Posterior cingulate gyrus (tissue), 11 donors: ENCODE data around the gene RSRC1.
"Not testable (repeated sequence)": the region's sequence is repeated elsewhere in the genome, so short reads cannot be mapped to it uniquely, and the experiment has no call there.

ENCODE experiments used
- DNase-seq, 10 donors: peaks; one replicate each; pipeline versions ENCODE4 v3.0.0 to v3.0.0-alpha.2; 2020 to 2021; ENCODE audit warnings: mixed read lengths in 3 of 10
- intact Hi-C: fragments of 100-400 bp; cut with DNase I; formaldehyde crosslinking; loops from one replicate; pipeline ENCODE4 v1.15.1; 2023

The RSRC1 gene, protein sequence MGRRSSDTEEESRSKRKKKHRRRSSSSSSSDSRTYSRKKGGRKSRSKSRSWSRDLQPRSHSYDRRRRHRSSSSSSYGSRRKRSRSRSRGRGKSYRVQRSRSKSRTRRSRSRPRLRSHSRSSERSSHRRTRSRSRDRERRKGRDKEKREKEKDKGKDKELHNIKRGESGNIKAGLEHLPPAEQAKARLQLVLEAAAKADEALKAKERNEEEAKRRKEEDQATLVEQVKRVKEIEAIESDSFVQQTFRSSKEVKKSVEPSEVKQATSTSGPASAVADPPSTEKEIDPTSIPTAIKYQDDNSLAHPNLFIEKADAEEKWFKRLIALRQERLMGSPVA

DNA sequence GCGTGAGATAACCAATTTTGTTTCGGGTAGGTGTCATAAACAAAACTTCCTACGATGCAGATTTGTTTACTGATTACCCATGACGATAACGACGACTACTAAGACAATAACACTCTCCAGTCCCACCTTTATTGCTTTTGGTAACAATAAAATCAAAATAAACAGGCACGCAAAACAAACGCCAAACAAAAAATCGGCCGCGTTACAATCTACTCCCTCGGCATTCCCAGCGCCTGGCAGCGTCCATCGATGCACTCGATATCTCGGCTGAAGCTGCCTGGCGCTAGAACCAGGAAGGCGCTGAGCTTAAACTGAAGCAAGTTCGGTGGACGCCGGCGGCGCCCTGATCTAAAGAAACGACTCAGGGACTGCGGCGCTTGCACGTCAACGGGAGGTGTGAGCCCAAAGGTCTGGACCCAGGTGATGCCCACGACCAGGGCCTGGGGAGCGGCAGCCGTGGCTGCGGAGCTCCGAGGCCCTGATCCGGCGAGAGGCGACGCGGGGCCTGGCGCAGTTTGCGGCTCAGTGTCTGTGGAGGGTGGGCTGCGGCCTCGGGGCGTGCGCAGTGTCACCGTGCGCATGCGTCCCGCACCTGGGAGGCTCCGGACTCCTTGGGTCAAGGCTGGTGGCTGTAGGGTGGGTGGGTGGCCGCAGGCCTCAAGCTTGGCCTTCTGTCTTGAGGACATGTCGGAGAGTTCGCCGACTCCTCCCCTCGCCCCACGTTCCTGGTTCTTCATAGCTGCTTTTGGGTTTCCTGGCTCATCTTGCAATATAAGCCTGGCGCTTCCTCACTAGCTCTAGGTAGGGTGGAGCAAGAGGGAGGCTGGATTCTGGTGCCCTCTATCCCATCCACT, at the start of gene RSRC1:
RSRC1 (plus strand) TSS at position 286 of the 854 bp plus-strand sequence. CDS start 12,016 bp downstream, outside the sequence.
- intact Hi-C loops = no loop called here

DNA sequence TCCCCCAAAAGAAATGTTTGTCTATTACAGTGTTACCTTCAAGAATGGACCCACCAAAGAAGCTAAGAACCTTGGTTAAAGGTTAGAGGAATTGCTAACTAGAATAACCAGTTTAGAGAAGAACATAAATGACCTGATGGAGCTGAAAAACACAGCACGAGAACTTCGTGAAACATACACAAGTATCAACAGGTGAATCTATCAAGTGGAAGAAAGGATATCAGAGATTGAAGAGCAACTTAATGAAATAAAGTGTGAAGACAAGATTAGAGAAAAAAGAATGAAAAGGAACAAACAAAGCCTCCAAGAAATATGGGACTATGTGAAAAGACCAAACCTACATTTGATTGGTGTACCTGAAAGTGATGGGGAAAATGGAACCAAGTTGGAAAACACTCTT, 44.3 kb upstream of the RSRC1 start:
- DNase-seq, intact Hi-C loops: not testable (repeated sequence)

More for the DNA sequence above, at the start of gene RSRC1:
- peak; percentile 73 to 98 (median 81) for DNase-seq

DNA sequence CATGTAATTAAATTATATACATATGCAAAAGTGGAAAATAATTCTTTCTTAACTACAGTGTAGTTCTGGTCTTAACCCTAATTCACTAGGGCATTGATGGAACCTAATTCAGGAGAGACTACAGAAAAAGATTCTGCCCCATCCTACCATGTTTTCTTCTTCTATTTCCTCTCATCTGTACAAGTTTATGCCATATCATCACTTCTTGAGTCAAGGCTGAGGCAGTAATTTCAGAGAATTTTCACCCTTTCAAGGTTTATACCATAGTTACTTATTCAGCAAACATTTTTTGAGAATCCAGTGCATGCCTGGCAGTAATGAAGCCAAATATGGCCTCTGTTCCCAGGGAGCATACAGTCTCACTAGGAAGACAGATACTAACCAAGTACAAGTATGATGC, 37.1 kb upstream of the RSRC1 start:
- DNase-seq = no peak
- intact Hi-C loops = no loop called here

DNA sequence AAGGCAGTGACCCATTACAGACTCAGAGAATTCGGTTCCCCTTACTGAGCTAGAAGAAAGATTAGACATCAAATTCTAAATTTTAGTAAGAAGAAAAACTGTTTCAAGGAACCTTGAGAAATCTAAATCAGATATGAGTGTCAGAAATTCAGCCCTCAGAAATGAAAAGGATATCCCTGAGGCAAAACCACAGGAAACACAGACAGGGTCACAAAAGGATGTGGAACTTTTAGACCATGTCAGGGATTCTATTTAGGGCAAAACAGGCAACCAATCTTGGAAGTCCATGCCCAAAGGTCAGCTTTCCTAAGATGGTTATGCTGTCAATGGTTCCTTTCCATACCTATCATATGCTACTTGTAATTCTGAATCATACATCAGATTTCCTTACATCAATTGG, 35.3 kb upstream of the RSRC1 start:
- intact Hi-C loops = no loop called here

DNA sequence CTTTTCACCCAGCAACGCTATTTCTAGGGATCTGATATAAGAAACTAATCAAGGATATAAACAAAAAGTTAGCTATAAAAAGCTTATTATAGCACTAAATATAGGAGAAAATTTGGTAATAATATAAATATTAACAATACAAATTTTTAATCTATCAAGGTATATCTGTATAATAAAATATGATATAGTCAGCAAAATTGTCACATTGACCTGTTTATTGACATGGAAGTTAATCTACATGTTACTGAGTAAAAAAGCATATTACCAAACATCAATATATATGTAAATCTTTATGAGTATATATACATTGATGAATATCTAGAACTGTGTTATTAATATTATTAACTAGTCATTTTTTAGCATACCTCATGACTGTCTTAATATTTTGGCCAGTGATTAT, 30.3 kb upstream of the RSRC1 start:
- intact Hi-C loops = no loop called here

More for the DNA sequence above, 35.3 kb upstream of the RSRC1 start:
- DNase-seq = no peak

DNA sequence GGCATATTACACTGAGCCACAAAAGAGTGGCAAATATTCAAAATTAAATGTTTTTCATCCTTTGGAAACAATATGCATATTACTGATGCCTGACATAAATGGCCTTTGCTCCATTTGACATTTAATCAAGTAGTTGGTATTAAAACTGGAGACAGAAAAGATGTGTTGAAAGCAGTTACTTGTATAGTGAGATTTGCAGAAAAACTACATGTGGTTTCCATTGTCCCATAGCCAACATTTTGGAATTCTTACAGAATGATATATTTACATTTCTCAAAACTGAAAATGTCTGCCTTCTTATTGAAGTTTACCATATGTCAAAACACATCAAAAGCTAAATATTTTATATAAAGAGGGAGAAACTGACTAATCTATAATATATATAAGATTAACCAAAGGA, 25.2 kb upstream of the RSRC1 start:
- intact Hi-C loops = no loop called here
- DNase-seq = no peak

More for the DNA sequence above, 30.3 kb upstream of the RSRC1 start:
- no peak for DNase-seq

DNA sequence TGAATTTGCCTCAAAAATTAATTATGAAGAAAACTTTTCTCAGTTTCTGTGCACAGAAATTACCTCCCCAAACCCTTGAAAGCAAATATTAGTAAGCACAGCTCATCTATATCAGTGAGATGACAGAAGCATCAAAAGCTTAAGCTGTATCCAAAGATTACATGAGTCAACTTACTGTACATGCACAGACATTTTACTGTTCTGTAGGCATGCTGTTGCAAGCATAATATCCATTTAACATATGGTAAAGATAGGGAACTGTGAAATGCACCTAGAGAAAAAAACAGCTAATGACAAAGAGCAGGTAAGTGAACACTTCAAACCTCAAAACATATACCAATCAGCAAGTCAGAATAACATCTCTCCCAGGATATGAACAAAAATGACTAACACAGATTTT, 24.5 kb upstream of the RSRC1 start:
- DNase-seq = no peak
- intact Hi-C loops = no loop called here

DNA sequence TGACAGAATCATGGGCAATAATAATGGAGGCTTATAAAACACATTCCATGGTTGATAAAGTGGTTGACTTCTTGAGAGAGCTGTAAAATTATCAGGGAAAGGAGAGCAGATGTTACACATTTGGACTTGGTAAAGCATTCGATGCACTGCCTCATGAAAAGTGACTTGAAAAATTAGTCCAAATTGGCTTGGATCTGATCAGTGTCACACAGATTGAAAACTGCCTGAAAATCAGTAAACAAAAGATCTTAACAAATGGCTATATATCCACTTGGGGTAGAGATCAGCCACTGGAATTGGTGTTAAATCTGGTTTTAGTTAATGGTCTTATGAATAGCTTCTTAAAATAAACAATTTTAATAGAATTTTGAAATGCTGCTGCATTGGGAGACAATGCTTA, 24.0 kb upstream of the RSRC1 start:
- DNase-seq = no peak
- intact Hi-C loops = no loop called here

DNA sequence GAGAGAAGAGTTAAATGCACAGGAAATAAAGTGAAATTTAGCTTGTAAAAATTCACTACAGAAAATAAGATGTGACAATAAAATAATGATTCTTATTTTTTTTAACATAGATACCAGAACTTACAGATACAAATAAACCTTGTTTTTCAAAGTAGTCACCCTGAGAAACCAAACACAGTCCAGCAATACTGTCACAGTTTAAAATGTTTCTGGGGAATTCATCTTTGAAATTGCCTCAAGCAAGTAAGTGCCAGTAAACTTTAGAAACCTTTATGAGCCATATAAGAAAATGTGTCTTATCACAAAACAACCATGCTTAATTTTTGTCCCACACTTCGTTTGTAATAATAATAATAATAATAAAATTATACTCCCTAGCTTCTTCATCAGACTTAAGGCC, 23.5 kb upstream of the RSRC1 start:
- no peak for DNase-seq
- intact Hi-C loops = no loop called here

DNA sequence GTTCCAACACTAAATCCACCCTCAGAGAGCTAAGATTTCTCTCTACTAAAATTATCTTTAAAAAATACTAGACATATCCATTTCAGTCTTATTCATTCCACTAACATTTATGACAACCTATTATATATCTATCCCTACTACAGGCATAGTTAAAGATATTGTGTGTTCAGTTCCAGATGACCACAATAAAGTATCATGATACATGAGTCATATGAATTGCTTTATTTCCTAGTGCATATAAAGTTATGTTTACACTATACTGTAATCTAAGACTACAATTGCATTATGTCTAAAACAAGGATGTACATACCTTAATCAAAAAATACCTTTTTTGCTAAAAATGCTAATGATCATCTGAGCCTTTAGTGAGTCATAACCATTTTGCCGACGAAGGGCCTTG, 23.1 kb upstream of the RSRC1 start:
- DNase-seq = no peak
- intact Hi-C loops = no loop called here

DNA sequence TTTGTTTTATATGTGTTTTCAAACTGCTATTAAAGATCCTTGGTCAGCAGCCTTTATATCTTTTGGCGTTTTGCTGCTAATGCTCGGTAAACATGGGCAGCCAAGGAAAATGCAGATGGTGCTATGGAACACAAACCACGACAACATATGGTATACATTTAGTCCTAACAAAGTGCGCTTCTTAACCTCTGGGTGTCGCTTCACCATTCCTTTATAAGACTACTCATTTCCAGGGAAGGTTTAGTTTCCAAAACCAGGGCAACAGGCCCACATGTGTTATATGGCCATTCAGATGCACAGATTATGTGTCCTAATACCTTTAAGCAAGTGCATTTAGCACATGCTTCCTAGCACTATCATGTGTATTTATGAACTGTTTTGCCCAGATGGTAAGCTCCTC, 18.4 kb upstream of the RSRC1 start:
- intact Hi-C loops = no loop called here
- no peak for DNase-seq

DNA sequence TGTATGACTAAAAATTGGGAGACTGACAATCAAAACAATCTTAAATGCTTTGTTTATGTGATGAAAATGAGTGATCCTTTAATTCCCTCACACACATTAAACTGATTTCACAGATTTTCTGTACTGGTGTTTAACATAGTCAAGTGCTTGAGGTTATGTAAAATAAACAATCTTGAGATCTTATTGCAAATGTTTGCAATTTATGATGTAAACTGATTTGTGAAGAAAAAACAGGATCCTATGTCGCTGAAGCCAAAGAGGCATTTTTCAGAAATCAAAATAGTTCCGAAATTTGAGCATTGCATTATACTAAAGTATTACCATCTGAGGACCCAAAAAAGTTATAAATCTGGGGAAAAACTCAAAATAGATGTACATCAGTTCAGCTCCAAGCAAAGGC, 16.4 kb upstream of the RSRC1 start:
- DNase-seq = no peak
- intact Hi-C loops = no loop called here

DNA sequence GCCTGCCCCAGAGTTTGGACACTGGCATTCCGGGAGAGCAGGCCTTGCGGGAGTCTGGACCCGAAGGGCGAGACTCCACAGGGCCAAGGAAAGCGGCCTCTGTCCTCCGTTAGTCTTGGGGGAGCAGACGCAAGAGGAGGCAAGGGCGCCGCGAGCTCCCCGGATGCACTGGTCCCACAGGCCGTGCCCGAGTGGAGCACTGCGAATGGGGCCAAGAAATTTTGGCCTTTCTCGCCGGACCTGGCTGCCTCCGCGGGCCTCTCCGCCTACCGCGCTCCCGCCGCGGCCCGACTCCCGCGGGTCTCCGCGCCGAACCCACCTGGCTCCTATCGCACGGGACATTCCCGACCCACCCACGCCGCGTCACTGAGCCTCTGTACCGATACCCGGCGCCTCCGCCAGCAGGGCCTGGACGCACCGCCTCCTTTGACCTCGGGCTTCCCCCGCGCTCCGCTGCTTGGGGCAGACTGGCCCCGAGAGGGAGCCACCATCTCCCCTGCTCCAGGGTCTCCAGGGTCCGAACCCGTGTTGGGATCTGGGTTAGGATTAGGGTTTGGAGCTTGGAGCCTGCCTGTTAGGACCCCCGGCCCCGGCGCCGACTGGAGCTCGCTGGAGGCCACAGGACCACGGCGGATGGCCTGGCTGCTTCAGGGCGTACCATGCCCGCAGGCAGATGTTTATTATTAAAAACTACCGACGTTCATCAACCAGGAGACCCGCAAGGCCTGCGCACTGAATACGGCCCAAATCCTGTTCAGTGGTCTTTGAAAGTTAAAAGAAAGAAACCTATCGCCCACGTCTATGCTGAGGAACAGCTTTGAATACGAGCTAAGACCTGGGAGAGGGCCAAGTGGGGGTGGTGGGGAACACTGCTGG, 15.4 kb upstream of the RSRC1 start:
- intact Hi-C loops = no loop called here
- peak in 2 of 10 donors; percentile 69 to 76 for DNase-seq

DNA sequence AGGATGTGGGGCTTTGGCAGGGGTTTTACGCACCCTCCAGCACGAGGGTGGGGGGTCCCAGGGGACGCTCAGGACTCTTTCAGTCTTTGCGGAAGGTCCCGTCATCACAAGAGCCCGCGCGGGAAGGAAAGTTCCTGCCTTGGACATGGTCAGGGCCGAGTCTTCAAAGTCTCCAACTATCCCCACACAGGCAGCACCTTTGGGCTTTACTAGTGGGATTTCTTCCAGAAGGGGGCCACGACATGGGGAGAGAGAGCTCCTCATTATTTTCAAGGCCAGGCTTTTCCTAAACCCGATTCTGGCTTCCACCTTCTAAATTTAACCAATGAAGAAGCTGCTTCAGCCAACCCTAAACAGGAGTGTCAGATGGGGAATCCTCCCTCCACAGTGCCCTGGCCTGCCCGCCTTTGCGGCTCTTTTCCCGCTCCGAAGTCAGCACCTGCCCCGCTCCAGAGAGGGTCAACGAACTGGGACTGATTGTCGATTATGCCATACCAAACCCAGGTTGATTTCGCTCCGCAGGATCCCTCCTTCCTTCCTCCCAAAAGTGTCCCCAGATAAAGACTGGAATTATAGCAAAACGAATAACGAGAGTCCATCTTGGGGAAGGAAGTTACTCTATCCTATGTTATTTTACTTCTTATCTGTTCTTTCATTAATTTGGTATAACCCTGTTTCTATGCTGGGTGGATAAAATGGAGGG, 14.6 kb upstream of the RSRC1 start:
- intact Hi-C loops = no loop called here
- peak in 1 of 10 donors; percentile 54 for DNase-seq

DNA sequence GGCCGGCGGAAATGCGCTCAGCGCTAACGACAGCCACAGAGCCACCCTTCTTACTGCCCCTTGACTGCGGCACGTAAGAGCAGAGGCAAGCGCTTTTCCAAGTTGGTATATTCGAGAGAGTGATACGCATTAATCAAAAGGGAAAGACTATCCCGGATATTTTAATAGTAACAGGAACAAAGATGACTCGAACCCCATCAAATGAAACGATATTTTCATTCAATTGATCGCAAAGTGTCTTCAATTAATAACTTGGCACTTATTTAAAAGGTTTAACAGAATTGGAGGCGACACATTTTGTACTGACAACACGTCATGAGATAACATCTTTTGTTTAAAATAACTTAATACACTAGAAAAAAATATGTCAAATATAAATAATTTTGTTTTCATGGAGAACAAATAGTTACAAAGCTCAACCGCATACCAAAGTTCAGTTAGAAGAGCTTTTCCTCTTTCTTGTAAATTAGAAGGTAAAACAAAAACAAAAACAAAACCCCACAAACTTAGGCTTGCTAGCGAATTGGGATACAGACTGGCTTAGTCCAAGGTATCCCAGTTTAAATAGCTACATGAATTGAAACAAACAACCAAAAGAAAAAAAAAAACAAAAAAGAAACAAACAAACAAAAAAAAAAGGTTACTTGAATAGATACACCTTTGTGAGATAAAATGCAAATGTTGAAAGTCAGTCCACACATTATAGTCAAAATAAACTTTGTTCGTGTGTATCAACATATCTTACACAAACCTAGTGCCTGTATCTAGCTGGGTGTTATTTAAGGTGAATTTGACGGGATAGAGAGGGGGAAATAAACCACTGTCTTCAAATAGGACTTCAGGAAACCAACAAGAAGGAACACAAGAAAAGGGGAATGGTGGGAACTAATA, 13.8 kb upstream of the RSRC1 start:
- DNase-seq = no peak
- intact Hi-C loops = no loop called here

DNA sequence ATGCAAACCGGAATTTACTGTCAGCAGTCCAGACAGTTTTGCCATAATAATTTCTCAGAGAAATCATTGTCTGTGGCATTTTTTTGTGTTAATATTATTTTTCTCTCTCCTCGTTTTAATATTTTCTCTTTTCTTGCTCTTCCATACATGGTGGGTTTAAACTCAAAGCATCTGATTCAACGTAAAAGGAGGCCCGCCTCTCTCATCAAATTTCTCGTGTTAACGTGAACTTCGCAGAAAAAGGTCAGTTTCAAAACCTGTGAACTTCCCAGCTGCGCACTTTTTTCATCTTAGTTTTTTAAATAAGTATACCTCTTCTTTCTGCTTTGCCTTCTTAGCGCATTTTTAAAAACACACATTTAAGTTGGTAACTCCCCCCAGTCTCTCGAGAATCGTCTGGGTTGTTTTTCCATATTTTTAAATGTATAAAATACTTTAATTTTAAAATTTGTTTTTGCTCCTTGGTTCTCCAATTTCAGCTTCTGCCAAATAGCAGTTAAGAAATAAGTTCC, 12.8 kb upstream of the RSRC1 start:
- intact Hi-C loops = no loop called here
- DNase-seq = no peak

DNA sequence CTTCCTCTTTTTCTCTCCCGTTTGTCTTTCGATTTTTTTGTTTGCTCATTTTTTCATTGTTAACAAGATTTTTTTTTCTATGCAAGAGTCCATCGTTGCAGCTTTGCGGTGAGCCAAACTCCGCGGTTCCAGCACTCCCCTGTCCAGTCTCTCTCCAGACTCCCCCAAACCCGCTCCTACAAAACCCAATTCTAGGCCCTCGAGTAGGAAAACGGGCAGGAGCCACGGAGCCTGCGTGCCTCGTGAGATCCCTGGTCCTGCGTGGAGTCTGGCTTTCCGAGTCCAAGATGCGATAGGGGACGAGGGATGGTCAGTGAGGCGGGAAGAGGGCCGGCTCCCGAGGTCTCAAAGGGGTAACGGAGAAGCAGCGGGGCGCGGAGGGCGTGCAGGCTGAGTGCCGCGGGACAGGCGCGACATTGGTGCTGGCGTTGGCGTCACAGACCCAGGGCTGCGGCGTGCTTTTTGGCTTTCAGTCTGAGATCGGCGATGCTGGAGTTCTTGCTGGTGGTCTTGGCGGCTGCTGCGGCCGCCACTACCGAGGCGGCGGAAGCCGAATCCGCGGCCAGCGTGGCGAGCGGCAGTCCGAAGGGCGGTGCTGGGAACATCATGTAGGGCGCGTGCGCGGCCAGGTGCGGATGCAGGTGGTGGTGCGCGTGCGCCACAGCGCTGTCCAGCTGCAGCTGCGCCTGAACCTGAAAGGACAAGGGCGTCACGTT, 12.1 kb upstream of the RSRC1 start:
- peak in 3 of 10 donors; percentile 26 to 79 (median 66) for DNase-seq
- intact Hi-C loops = no loop called here

DNA sequence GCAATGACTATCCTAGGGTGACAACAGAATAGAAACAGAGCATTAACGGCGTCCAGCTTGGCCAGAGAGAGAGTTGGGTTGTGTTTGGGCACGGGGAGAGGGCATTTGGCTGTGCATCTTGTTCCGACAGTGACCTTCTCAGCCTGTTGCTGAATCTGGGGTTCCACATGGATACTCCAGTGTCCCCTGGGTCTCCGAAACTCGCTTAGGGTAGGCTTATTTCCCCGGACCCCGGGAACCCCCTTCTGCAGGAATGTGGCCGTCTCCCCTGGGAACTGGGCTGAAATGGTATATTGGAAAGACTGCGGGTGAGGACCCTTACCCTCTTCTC, 11.6 kb upstream of the RSRC1 start:
- no peak for DNase-seq
- intact Hi-C loops = no loop called here
